Measurements from ENCODE around the gene ST7L. TPM values are rescaled to one million over a fixed set of nuclear protein-coding genes. Genes with fewer than 3 reads are reported as not detected.
"Not testable (repeated sequence)": the region's sequence is repeated elsewhere in the genome, so short reads cannot be mapped to it uniquely, and the experiment has no call there.

Gene ST7L
- 11.8 and 13.2 TPM in 2 replicates for total RNA-seq

GRCh38 chr1:112618721-112619517 is at the start of gene ST7L:
Gene ST7L (minus strand): TSS chr1:112619141. CDS start chr1:112619113, 28 bp downstream.
- intact Hi-C loops (cut with micrococcal nuclease): loop anchor here (1.0 to 10.0 kb wide), 17 partner anchors 49 to 1947 kb away; partner anchors contain the start of genes ATP5PB, CEPT1, CTTNBP2NL and DDX20

GRCh38 chr1:112666946-112667345 is 48.0 kb upstream of the ST7L start:
- intact Hi-C loops (cut with micrococcal nuclease): no loop called here

- intact Hi-C loops (cut with micrococcal nuclease): no loop called here
Observed at GRCh38 chr1:112665857-112666256, 46.9 kb upstream of the ST7L start.

GRCh38 chr1:112651205-112651604 is 32.3 kb upstream of the ST7L start:
- intact Hi-C loops (cut with micrococcal nuclease): no loop called here

- intact Hi-C loops (cut with micrococcal nuclease): loop anchor here (2.0 kb wide), 1 partner anchor 17 kb away; no protein-coding TSS in a partner anchor
Observed at GRCh38 chr1:112646225-112646624, 27.3 kb upstream of the ST7L start.

- intact Hi-C loops (cut with micrococcal nuclease): no loop called here
Observed at GRCh38 chr1:112643080-112643479, 24.1 kb upstream of the ST7L start.

GRCh38 chr1:112640437-112640836 is 21.5 kb upstream of the ST7L start:
- intact Hi-C loops (cut with micrococcal nuclease): not testable (repeated sequence)

- intact Hi-C loops (cut with micrococcal nuclease): no loop called here
Observed at GRCh38 chr1:112638110-112638428, 19.1 kb upstream of the ST7L start.

GRCh38 chr1:112637254-112638109 is 18.5 kb upstream of the ST7L start:
- intact Hi-C loops (cut with micrococcal nuclease): no loop called here

GRCh38 chr1:112636597-112637253 is 17.8 kb upstream of the ST7L start:
- intact Hi-C loops (cut with micrococcal nuclease): no loop called here

GRCh38 chr1:112636056-112636455 is 17.1 kb upstream of the ST7L start:
- intact Hi-C loops (cut with micrococcal nuclease): no loop called here

GRCh38 chr1:112634367-112634766 is 15.4 kb upstream of the ST7L start:
- intact Hi-C loops (cut with micrococcal nuclease): no loop called here

GRCh38 chr1:112633628-112634027 is 14.7 kb upstream of the ST7L start:
- intact Hi-C loops (cut with micrococcal nuclease): no loop called here

GRCh38 chr1:112629256-112629655 is 10.3 kb upstream of the ST7L start:
- intact Hi-C loops (cut with micrococcal nuclease): loop anchor here (2.0 kb wide), 1 partner anchor 18 kb away; no protein-coding TSS in a partner anchor

- intact Hi-C loops (cut with micrococcal nuclease): loop anchor here (2.0 kb wide), 1 partner anchor 18 kb away; no protein-coding TSS in a partner anchor
Observed at GRCh38 chr1:112628516-112628915, 9.6 kb upstream of the ST7L start.

GRCh38 chr1:112626887-112627286 is 7.9 kb upstream of the ST7L start:
- intact Hi-C loops (cut with micrococcal nuclease): no loop called here

GRCh38 chr1:112626193-112626592 is 7.3 kb upstream of the ST7L start:
- intact Hi-C loops (cut with micrococcal nuclease): no loop called here

GRCh38 chr1:112625696-112626095 is 6.8 kb upstream of the ST7L start:
- intact Hi-C loops (cut with micrococcal nuclease): no loop called here

GRCh38 chr1:112624493-112624892 is 5.6 kb upstream of the ST7L start:
- intact Hi-C loops (cut with micrococcal nuclease): not testable (repeated sequence)

GRCh38 chr1:112620377-112620695 is 1.4 kb upstream of the ST7L start:
- intact Hi-C loops (cut with micrococcal nuclease): no loop called here

GRCh38 chr1:112619518-112620376 is 806 bp upstream of the ST7L start, which contains the start of gene CAPZA1:
Gene CAPZA1 (plus strand): TSS chr1:112619832. CDS start chr1:112619845, 13 bp downstream.
- intact Hi-C loops (cut with micrococcal nuclease): loop anchor here (1.0 to 10.0 kb wide), 14 partner anchors 55 to 1947 kb away; partner anchors contain the start of genes ATP5PB, CEPT1, DDX20 and DRAM2
